Neutrophil (primary cell): ENCODE measurements around the gene TCF21.

ENCODE experiments used
- H3K27ac ChIP-seq: fragments of 200-600 bp; sonication (generic); 2 replicates; pipeline ENCODE4 v1.5.1; 2016; ENCODE audit warnings: mild to moderate bottlenecking, moderate library complexity
- H3K27me3 ChIP-seq: fragments of 200-600 bp; sonication (generic); 2 replicates; pipeline ENCODE4 v1.6.0; 2016; ENCODE audit warnings: mild to moderate bottlenecking
- H3K36me3 ChIP-seq: fragments of 200-600 bp; sonication (generic); 2 replicates; pipeline ENCODE4 v1.5.1; 2017
- H3K4me1 ChIP-seq, 2 experiments: fragments of 200-600 bp in 1 of 2; sonication (generic) in 1 of 2; 1 replicate in 1 of 2; 2 replicates in 1 of 2; pipeline versions ENCODE4 v1.5.1 to v1.6.1; 2013 to 2016; ENCODE audit warnings: low read depth in 1 of 2, low read length in 1 of 2, mild to moderate bottlenecking in 1 of 2, moderate library complexity in 1 of 2; ENCODE audit not compliant: control insufficient read depth in 1 of 2, insufficient read depth in 1 of 2
- H3K4me3 ChIP-seq, 2 experiments: fragments of 200-600 bp in 1 of 2; sonication (generic) in 1 of 2; 1 replicate in 1 of 2; 2 replicates in 1 of 2; pipeline ENCODE4 v1.5.1; 2013 to 2016; ENCODE audit warnings: low read depth in 1 of 2, low read length in 1 of 2, mild to moderate bottlenecking in 1 of 2, moderate library complexity in 1 of 2
- H3K9me3 ChIP-seq: fragments of 200-600 bp; sonication (generic); 2 replicates; pipeline ENCODE4 v1.5.1; 2016
- CTCF ChIP-seq: fragments of 200-600 bp; sonication (generic); IDR thresholded peaks from 2 replicates; pipeline ENCODE4 v1.5.1; 2016; ENCODE audit warnings: antibody characterized with exemption

TCF21 gene

GRCh38 chr6:133880896-133881295, 8.0 kb upstream of the TCF21 start:
- H3K4me1 ChIP-seq, result no peaks in the 10 kb centered on the region
- H3K4me3 ChIP-seq, result no peak overlapping the region
- no peaks in the 10 kb centered on the region for H3K36me3 ChIP-seq
- peaks cover 90% of the 10 kb centered on the region for H3K27me3 ChIP-seq
- TF ChIP-seq CTCF, result no peak
- no peaks in the 10 kb centered on the region for H3K9me3 ChIP-seq
- no peak overlapping the region for H3K27ac ChIP-seq

GRCh38 chr6:133886104-133886775, 2.7 kb upstream of the TCF21 start:
- H3K27ac ChIP-seq, result no peak overlapping the region
- H3K9me3 ChIP-seq, result no peaks in the 10 kb centered on the region
- H3K36me3 ChIP-seq, result no peaks in the 10 kb centered on the region
- H3K4me3 ChIP-seq, result no peak overlapping the region
- TF ChIP-seq CTCF, result no peak
- no peaks in the 10 kb centered on the region for H3K4me1 ChIP-seq
- H3K27me3 ChIP-seq, result peaks cover 98% of the 10 kb centered on the region

- no peaks in the 10 kb centered on the region for H3K4me1 ChIP-seq
- H3K36me3 ChIP-seq, result no peaks in the 10 kb centered on the region
- no peak overlapping the region for H3K27ac ChIP-seq
- H3K4me3 ChIP-seq, result no peak overlapping the region
- peaks cover 100% of the 10 kb centered on the region for H3K27me3 ChIP-seq
- TF ChIP-seq CTCF, result no peak
- no peaks in the 10 kb centered on the region for H3K9me3 ChIP-seq
Observed at GRCh38 chr6:133887156-133887879, 1.6 kb upstream of the TCF21 start.

GRCh38 chr6:133887880-133888230, 1.1 kb upstream of the TCF21 start:
- Histone ChIP-seq H3K27ac (no peak overlapping the region), H3K4me1 (no peaks in the 10 kb centered on the region), H3K4me3 (no peak overlapping the region), H3K27me3 (peaks cover 100% of the 10 kb centered on the region), H3K9me3 (no peaks in the 10 kb centered on the region), H3K36me3 (no peaks in the 10 kb centered on the region)
- no peak for TF ChIP-seq CTCF

GRCh38 chr6:133889557-133890403, 867 bp downstream of the TCF21 start:
- Histone ChIP-seq H3K27ac (no peak overlapping the region), H3K27me3 (peaks cover 100% of the 10 kb centered on the region), H3K4me3 (no peak overlapping the region), H3K4me1 (no peaks in the 10 kb centered on the region), H3K36me3 (no peaks in the 10 kb centered on the region), H3K9me3 (no peaks in the 10 kb centered on the region)
- no peak for TF ChIP-seq CTCF
